Measurements from ENCODE around the gene CNOT6. TPM values are rescaled to one million over a fixed set of nuclear protein-coding genes. Genes with fewer than 3 reads are reported as not detected.
"Not testable (repeated sequence)": the region's sequence is repeated elsewhere in the genome, so short reads cannot be mapped to it uniquely, and the experiment has no call there.

The CNOT6 gene
- total RNA-seq, 1 donor from 2014 or later: 21.7 TPM

DNA sequence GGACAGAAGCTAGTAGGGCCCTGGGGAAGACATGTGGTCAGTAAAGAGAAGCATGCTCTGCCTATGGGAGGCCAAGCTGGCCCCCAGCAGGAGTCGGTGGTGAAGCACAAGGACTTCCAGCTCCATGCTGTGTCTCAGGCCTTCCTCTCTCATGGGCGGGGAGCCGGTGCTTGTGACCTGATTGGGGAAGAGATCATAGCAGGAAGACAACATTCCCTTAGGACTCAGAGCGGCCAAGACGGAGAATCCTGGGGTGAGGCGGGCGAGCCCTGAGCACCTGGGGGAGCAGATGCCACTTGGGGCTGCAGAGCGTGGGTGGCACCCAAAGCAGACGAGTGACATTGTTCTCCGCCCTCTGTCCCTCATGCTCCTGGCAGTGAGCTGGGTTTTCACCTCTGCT, 33.3 kb upstream of the CNOT6 start:
- Histone ChIP-seq H3K27me3 (no peaks in the 10 kb centered on the region), H3K4me3 (no peak overlapping the region), H3K36me3 (no peaks in the 10 kb centered on the region), H3K4me1 (no peaks in the 10 kb centered on the region), H3K27ac (no peak overlapping the region), H3K9me3 (no peaks in the 10 kb centered on the region)
- intact Hi-C loops (cut with DNase I): no loop called here
- DNase-seq (peak; percentile 48), ATAC-seq (no peak)
- TF ChIP-seq, protein P1, sequence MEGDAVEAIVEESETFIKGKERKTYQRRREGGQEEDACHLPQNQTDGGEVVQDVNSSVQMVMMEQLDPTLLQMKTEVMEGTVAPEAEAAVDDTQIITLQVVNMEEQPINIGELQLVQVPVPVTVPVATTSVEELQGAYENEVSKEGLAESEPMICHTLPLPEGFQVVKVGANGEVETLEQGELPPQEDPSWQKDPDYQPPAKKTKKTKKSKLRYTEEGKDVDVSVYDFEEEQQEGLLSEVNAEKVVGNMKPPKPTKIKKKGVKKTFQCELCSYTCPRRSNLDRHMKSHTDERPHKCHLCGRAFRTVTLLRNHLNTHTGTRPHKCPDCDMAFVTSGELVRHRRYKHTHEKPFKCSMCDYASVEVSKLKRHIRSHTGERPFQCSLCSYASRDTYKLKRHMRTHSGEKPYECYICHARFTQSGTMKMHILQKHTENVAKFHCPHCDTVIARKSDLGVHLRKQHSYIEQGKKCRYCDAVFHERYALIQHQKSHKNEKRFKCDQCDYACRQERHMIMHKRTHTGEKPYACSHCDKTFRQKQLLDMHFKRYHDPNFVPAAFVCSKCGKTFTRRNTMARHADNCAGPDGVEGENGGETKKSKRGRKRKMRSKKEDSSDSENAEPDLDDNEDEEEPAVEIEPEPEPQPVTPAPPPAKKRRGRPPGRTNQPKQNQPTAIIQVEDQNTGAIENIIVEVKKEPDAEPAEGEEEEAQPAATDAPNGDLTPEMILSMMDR (IDR thresholded peaks at IDR 0.05): no peak

GRCh38 chr5:180461303-180461702, 32.9 kb upstream of the CNOT6 start:
- intact Hi-C loops (cut with DNase I): no loop called here
- no peak overlapping the region for H3K4me3 ChIP-seq
- no peak for ATAC-seq
- H3K4me1 ChIP-seq: no peaks in the 10 kb centered on the region
- DNase-seq: peak; percentile 21
- H3K27me3 ChIP-seq: no peaks in the 10 kb centered on the region
- H3K9me3 ChIP-seq: no peaks in the 10 kb centered on the region
- H3K27ac ChIP-seq: no peak overlapping the region
- no peaks in the 10 kb centered on the region for H3K36me3 ChIP-seq
- TF ChIP-seq, protein P1 (IDR thresholded peaks at IDR 0.05): no peak

- intact Hi-C loops (cut with DNase I): no loop called here
- Histone ChIP-seq H3K4me3 (no peak overlapping the region), H3K36me3 (no peaks in the 10 kb centered on the region), H3K27me3 (no peaks in the 10 kb centered on the region), H3K9me3 (no peaks in the 10 kb centered on the region), H3K27ac (no peak overlapping the region), H3K4me1 (no peaks in the 10 kb centered on the region)
- peak; percentile 23 for DNase-seq
- ATAC-seq: no peak
- TF ChIP-seq, protein P1 (IDR thresholded peaks at IDR 0.05): no peak
Observed at GRCh38 chr5:180463216-180463900, 30.8 kb upstream of the CNOT6 start.

DNA sequence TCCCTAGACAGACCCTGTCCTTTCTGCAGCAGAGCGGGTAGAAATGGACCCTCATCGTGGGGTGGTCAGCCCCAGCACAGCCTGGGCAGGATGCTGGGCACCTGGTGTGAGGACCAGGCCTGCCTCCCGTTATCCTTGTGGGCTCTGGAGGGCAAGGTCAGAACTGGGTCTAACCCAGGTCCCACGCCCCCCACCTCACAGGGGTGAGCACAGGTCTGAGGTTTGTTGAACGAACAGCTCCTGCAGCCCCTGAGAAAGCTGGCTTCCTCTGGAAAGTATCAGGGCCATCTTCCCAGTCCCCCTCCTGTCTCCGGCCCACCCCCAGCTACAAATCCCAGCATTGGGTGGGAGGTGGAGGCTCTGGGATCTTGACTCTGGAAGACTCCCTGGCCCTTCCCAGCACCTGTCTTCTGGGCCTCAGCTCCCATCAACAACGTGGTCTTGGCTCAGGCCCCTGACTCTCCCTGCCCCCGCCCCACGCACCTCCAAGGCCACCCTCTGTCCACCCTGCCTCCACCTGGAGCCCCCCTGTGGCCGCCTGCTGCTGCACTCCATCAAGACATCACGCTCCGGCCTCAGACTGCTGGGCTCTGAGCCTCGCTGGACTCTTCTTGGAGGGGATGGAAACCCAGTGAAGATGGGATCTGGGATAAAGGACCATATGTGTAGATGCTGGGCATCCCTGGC, 30.1 kb upstream of the CNOT6 start:
- TF ChIP-seq, protein P1 (IDR thresholded peaks at IDR 0.05): no peak
- DNase-seq (peak; percentile 52), ATAC-seq (no peak)
- H3K27me3 ChIP-seq: no peaks in the 10 kb centered on the region
- no peaks in the 10 kb centered on the region for H3K4me1 ChIP-seq
- H3K36me3 ChIP-seq: no peaks in the 10 kb centered on the region
- intact Hi-C loops (cut with DNase I): no loop called here
- no peak overlapping the region for H3K4me3 ChIP-seq
- no peak overlapping the region for H3K27ac ChIP-seq
- H3K9me3 ChIP-seq: no peaks in the 10 kb centered on the region

DNA sequence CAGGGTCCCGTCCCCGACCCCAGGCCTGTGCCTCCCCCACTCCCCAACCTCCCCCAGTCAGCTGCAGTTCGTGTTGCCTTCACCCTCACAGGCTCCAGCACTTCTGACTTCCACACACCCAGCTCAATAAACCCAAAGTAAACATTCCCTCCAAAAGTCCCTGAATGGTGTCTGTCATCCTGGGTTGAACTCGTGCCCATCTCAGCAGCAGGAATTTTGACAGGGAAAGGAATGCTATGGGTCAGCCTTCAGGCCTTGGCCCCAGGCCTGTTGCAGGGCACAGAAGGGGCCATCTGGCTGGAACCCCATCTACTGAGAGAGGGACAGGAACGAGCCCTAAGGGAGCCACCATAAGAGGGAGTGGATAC, 29.6 kb upstream of the CNOT6 start:
- H3K4me3 ChIP-seq: no peak overlapping the region
- no peaks in the 10 kb centered on the region for H3K4me1 ChIP-seq
- no peaks in the 10 kb centered on the region for H3K36me3 ChIP-seq
- H3K27ac ChIP-seq: no peak overlapping the region
- DNase-seq: no peak
- no peaks in the 10 kb centered on the region for H3K27me3 ChIP-seq
- no peaks in the 10 kb centered on the region for H3K9me3 ChIP-seq
- TF ChIP-seq, protein P1 (IDR thresholded peaks at IDR 0.05): no peak
- ATAC-seq: no peak
- intact Hi-C loops (cut with DNase I): no loop called here

- H3K27ac ChIP-seq; ATAC-seq; DNase-seq; H3K36me3 ChIP-seq; H3K4me3 ChIP-seq; H3K4me1 ChIP-seq; H3K27me3 ChIP-seq; intact Hi-C loops (cut with DNase I); H3K9me3 ChIP-seq: not testable (repeated sequence)
Observed at GRCh38 chr5:180465052-180465451, 29.1 kb upstream of the CNOT6 start.

Data from upper lobe of right lung (tissue), 1 donor.